Measurements from ENCODE around the gene RMND5B.
"Not testable (repeated sequence)": the region's sequence is repeated elsewhere in the genome, so short reads cannot be mapped to it uniquely, and the experiment has no call there.

Gene RMND5B

DNA sequence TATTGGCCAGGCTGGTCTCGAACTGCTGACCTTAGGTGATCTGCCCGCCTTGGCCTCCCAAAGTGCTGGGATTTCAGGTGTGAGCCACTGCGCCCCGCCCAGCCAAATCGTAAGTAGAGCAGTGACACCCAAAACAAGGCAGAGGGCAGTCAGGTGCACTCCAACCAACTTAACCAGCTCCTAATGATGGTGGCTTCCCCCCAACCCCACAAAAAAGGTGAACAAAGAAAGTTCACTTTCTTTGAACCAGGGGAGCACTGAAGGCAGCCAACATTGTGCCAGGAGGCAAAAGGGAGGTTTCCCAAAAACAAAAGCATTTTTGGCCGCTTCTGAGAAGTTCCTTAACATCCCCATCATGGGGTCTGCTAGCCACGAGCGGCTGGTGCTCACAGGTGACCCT, 46.8 kb downstream of the RMND5B start:
- no peak for DNase-seq

DNA sequence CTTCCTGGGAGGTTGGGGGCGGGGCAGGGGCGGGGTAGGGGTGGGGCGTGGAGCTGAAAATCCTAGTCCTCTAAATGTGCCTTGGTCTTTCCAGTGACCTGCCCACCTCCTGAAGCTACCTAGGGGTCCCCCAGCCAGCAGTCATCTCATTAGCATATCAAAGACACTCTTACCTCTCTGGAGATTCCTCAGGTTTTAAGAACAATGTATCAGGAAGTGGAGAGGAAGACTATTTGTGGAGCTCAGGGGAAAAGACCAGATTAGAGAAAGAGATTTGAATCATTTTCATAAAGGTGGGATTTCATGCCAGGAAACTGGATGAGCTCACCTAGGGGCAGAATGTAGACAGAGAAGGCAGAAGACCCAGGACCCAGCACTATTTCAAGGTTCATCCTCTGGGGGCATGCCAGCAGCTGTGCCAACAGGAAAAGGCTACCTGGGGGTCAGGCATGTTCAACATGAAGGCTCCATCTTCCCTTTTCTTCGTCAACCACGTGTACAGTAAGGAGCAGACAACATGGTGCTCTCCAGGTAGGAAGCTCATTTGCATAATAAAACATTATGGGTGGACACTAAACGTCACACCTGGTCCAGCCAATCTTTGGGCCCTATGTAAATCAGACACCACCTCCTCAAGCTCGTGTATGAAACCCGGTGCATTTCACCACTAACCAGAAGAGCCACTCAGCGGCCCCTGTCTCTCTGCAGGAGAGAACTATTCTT, 49.5 kb downstream of the RMND5B start:
- DNase-seq = no peak

DNA sequence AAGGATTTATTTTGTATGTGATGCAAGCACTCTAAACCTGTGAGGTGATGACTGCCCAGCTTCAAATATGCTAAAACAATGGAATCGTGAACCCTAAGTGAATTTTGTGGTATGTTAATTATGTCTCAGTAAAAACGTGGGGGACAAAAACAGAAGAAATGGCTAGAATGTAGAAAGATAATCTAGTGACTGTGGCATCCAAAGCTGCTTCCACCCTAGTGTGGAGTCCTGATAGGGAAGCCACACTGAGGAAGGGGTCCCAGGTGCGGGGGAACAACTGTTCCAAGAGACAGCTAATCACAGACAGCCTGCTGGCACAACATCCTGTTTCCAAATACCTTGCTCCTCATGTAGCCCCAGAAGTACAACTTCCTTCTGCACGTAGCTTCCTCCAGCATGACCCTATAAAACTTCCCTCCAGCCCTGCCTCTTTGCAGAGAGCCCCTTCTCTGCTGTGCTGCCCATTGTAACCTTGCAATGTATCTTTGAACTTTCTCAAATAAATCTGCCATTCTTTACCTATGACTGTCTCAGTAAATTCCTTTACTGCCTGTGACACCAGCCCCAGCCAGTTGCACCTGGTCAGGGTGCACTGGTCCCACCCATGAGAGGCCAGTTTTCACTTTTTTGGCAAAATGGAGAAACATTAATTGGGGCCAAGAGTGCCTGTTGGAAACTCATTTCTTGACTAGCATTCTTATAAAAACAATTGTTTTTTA, 51.5 kb downstream of the RMND5B start:
- DNase-seq = no peak

DNA sequence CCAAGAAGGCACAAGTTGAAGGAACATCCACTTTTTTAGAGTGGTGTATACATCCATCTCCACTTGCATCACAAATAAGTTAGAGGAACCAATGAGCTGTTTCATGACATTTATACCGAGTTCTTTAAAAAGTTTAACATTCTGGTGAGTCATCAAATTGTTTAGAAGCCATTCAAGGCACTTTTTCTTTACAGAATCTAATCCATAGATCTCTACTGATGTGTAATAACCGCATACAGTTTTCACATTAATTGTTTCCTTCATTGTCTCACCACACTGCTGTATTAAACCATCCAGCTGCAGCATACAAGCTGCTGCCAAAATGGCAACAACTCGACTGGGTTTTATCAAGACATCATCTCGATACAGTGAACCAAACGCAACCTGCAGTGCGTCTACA, 55.6 kb downstream of the RMND5B start:
- no peak for DNase-seq

DNA sequence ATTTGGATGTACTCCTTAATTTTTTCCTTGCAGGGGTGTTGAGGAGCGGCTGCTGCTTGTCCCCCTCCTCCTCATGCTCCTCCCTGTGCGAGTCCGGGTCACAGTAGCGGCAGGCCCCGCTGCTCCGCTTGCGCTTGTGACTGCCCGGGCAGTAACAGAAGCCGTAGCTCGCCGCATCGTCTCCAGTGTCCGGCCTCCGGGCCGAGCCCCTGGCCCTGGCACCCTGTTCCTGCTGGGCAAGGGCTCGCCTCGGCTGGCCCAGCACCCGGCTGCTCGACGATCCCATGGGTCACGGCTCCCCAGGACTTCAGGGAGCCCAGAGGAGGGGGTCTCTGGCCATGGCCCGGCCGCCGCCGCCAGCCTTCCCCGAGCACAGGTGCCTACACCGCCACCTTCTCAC, 56.2 kb downstream of the RMND5B start, which contains the start of gene GMCL2:
GMCL2 (minus strand) TSS at position 358 of the 400 bp plus-strand sequence; CDS start at position 286, 72 bp downstream.
- no peak for DNase-seq

DNA sequence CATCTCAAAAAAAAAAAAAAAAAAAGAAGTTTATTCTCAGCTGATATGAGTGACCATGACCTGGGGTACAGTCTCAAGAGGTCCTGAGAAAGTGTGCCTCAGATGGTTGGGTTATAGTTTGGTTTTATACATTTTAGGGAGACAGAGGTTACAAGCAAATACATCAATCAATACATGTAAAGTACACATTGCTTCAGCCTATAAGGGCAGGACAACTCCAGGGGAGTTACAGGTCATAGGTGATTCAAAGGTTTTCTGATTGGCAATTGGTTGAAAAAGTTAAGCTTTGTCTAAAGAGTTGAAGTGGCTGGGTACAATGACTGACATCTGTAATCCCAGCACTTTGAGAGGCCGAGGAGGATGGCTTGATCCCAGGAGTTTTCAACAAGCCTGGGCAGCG, 58.6 kb downstream of the RMND5B start:
- no peak for DNase-seq

DNA sequence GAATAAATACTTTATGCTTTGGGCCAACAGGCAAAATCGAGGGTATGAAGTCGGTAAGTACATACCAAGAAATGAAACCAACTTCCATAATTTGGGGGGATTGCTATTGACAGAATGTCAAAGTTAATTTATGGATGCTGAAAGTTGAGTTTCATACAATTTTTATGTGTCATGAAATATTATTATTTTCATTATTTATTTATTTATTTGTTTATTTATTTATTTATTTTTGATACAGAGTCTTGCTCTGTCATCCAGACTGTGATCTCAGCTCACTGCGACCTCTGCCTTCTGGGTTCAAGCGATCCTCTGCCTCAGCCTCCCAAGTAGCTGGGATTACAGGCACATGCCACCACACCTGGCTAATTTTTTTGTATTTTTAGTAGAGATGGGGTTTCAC, 60.8 kb downstream of the RMND5B start:
- DNase-seq = no peak

DNA sequence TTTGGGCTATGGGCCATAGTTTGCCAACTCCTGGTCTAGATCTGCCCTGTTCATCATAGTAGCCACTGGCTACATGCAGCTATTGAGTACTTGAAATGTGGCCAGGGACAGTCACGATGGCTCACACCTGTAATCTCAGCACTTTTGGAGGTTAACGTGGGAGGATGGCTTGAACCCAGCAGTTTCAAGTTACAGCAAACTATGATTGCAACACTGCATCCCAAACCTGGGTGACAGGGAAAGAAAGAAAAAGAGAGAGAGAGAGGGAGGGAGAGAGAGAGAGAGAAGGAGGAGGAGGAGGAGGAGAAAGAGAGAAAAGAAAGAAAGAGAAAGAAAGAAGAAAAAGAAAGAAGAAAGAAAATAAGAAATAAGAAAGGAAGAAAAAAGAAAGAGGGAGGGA, 61.4 kb downstream of the RMND5B start:
- DNase-seq = no peak

DNA sequence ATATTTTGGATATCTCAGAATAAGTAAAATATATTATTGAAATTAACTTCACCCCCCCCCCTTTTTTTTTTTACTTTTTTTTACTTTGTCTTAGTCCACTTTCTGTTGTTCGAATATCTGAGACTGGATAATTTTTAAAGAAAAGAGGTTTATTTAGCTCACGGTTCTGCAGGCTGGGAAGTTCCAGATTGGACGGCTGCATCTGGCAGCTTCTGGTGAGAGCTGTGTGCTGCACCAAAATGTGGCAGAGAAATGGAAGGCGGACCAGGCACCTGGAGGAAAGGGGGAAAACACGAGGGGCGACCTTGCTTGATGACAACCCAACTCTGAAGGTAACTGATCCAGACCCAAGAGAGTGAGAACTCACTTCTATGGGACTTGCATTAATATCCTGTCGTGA, 62.0 kb downstream of the RMND5B start:
- no peak for DNase-seq

DNA sequence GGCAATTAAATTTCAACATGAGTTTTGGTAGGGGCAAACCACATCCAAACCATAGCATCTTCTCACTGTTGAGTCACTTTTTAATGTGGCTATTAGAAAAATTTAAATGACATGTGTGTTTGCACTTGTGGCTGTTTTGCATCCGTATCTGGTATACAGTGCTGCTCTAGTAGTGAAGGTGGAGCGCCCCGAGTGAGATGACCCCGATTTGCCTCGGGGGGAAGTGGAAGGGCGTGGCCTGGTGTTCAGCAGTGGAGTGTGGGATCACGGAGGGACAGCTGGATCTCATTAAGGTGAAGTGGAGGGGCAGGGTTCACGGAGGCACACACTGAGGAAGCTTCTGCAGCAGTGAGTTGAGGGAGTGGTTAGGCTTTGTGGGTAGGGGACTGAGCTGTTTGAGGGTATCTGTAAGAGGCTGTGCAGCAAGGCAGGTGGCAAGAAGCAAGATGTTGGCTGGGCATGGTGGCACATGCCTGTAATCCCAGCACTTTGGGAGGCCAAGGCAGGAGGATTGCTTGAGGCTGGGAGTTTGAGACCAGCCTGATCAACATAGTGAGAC, 62.5 kb downstream of the RMND5B start:
- DNase-seq = no peak

DNA sequence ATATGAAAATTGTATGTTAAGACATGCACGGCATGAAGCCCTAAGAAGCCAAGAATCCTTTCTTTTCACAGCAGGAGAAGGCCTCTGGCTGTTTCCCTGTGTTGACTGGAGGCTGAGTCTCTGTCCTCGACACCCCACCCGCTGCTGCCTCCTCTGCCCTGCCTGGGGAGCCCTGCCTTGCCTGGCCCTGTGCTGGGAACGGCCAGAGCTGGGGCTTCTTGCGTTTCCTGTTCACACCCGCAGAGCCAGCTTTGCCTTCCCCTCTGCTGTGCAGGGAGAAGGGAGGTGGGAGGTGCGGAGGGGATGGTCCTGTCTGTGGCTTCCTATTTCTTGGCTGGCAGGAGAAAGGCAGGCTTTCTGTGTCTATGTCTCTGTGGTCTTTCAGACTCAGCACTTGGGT, 63.2 kb downstream of the RMND5B start:
- DNase-seq = no peak

DNA sequence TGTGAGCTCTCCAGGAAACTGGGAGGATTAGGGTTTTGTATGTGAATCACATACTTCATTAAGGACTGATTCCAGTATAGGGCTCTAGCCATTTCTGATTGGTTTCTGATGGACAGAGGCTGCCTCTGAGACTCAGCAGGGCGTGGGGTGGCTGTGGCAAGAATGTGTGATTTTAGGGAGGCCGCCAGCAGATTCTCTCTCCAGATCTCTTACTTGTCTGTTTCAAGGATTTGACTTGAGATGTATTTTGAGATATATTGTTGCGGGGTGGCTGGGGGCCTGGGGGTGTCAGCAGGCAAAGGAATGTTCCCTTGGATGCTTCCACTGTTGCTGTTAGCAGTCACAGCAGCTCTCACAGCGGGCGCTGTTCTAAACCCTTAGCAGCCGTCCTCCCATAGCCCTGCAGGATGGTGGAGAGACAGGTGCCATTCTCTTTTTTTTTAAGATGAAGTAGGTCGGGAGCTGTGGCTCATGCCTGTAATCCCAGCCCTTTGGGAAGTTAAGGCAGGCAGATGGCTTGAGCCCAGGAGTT, 65.5 kb downstream of the RMND5B start:
- DNase-seq = no peak

DNA sequence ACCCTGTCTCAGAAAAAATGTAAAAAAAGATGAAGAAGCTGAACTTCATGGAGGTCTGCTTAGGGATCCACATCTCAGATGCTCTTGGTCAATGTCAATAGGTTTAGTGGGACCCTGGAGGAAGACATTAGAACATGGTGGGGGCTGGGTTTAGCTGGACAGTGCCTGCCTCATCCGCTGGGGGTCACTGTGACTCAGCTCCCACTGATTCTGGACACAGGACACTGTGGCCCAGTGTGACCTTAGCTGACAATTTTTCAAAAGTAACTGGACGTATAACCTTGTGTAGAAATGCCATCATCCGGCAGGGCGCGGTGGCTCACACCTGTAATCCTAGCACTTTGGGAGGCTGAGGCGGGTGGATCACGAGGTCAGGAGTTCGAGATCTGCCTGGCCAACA, 66.2 kb downstream of the RMND5B start:
- no peak for DNase-seq

DNA sequence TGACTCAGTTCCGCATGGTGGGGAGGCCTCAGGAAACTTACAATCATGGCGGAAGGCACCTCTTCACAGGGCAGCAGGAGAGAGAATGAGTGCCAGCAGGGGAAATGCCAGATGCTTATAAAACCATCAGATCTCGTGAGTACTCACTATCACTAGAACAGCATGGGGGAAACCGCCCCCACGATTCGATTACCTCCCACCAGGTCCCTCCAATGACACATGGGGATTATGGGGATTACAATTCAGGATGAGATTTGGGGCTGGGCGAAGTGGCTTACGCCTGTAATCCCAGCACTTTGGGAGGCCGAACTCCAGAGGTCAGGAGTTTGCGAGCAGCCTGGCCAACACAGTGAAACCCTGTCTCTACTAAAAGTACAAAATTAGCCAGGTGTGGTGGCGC, 67.3 kb downstream of the RMND5B start:
- not testable (repeated sequence) for DNase-seq

DNA sequence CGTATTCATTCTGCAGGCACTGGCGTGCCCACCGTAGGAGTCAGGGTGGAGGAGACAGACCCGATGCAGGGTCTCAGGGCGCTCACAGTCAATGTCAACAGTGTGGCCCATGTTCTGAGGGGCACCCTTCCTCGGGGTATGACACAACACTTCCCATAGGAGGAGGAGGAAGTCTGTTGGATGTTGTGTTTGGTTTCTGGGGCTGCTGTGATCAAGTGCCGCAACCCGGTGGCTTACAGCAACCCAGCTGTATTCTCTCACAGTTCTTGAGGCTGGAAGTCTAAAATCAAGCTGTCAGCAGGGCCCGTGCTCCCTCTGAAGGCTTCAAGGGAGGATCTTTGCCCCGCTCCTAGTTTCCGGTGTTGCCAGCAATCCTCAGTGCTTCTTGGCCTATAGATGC, 67.9 kb downstream of the RMND5B start:
- no peak for DNase-seq

DNA sequence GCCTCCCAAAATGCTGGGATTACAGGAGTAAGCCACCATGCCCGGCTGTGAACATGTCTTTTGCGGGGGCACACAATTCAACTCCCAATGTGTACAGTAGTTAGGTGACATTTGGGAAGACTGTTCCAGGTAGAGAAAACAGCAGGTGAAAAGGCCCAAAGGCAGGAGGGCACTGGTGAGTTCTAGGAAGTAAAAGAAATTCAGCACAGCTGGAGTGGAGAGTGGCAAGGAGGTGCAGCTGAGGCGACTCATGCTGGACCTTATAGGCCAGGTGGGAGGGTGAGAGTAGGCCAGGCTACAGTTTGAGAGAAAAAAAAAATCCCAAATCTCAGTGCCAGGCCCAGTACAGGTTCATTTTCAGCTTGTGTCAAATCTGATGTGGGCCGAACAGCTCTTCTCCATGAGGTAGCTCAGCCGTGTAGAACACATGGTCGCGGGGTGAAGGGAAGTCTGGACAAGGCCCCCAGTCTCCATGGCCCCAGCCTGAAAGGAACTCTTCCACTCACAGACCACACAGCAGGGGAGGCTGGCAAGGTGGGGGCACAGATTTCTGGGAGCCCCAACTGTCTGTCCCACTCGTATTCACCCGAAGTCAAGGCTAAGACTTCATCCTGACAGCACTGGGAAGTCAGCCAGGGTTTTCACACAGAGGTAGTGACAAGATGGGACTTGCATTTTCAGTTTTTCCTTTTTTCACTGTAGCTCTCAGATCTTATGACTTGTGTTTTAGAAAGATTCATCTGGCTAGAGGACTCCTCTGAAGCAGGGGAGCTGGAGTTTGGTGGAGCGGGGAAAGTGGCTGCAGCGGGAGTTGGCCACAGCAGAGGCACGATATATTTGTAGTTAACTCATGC, 69.0 kb downstream of the RMND5B start:
- no peak for DNase-seq

Measured in NCI-H748 treated with DMSO at 0.1 percent for 48 hours (cell line).